HCT116 (cell line): ENCODE data around the gene EIF4ENIF1. TPM values are rescaled to one million over a fixed set of nuclear protein-coding genes. Genes with fewer than 3 reads are reported as not detected.

ENCODE experiments used
- ATAC-seq: fragments of 200-7000 bp; cut with Tn5 transposase; 2 replicates; pipeline ENCODE4 v1.9.1; 2020; ENCODE audit warnings: mild to moderate bottlenecking, moderate library complexity
- BruUV-seq: library from RNA; stranded (reverse); fragments of 400-500 nt; replicated peaks from 2 replicates; lab custom pipeline; 2021; lab: Mats Ljungman, UMichigan
- CTCF ChIA-PET: fragments of 300-600 bp; sonication (Branson Sonifier 250); formaldehyde crosslinking; loops from one replicate; lab custom pipeline; 2021; ENCODE audit warnings: antibody characterized with exemption; lab: Charles Lee
- POLR2A ChIA-PET: fragments of 300-600, 350-600 bp; sonication (Branson Sonifier 250); formaldehyde crosslinking; loops from one replicate; lab custom pipeline; 2021; ENCODE audit warnings: antibody characterized with exemption; lab: Charles Lee
- RAD21 ChIA-PET, 2 experiments: fragments of 300-600 bp; sonication (Branson Sonifier 250); formaldehyde crosslinking; loops; one replicate each; lab custom pipeline; 2023; ENCODE audit warnings: low total read pairs in 2 of 2; ENCODE audit not compliant: uncharacterized antibody in 2 of 2, unreplicated experiment in 2 of 2, low non-redundant PET in 1 of 2; lab: Charles Lee
- DNase-seq: peaks from one replicate; pipeline ENCODE4 v3.0.0-alpha.2; 2010; ENCODE audit warnings: low read depth, low spot score
- H2AFZ ChIP-seq: fragments of 200-600 bp; shearing (Covaris generic), sonication (generic); 2 replicates; pipeline ENCODE4 v1.6.1; 2017; ENCODE audit warnings: low read depth, mixed run types, mixed read lengths, antibody characterized with exemption, low read length; ENCODE audit not compliant: poor library complexity, severe bottlenecking
- H3K27ac ChIP-seq: 2 replicates; pipeline ENCODE4 v1.5.1; 2012; ENCODE audit warnings: low read depth, low read length
- H3K27me3 ChIP-seq: fragments of 200-600 bp; sonication (generic); 2 replicates; pipeline ENCODE4 v1.6.1; 2016; ENCODE audit warnings: mixed run types, low read length, mixed read lengths; ENCODE audit not compliant: insufficient read depth
- H3K36me3 ChIP-seq, 2 experiments: fragments of 200-500 bp in 1 of 2; fragments of 200-600 bp in 1 of 2; sonication (Bioruptor generic) in 1 of 2; sonication (generic) in 1 of 2; 2 replicates each; pipeline versions ENCODE4 v1.5.1 to v1.6.1; 2014 to 2016; ENCODE audit warnings: low read length in 2 of 2, inconsistent platforms in 1 of 2, mixed read lengths in 1 of 2, mixed run types in 1 of 2; ENCODE audit not compliant: insufficient read depth in 2 of 2, control insufficient read depth in 1 of 2
- H3K4me1 ChIP-seq, 2 experiments: fragments of 200-600 bp in 1 of 2; sonication (generic) in 1 of 2; 2 replicates each; pipeline versions ENCODE4 v1.5.1 to v1.6.1; 2012 to 2017; ENCODE audit warnings: low read length in 2 of 2, inconsistent platforms in 1 of 2, mild to moderate bottlenecking in 1 of 2, mixed read lengths in 1 of 2, mixed run types in 1 of 2, moderate library complexity in 1 of 2; ENCODE audit not compliant: insufficient read depth in 2 of 2, control insufficient read depth in 1 of 2
- H3K4me2 ChIP-seq: fragments of 200-600 bp; sonication (generic); 2 replicates; pipeline ENCODE4 v1.6.1; 2017; ENCODE audit warnings: mixed run types, low read length, mixed read lengths
- H3K4me3 ChIP-seq, 2 experiments: fragments of 200-600 bp in 1 of 2; sonication (generic) in 1 of 2; replicated peaks in 1 of 2; 2 replicates each; pipeline ENCODE4 v1.5.1; 2011 to 2016; ENCODE audit warnings: low read length in 2 of 2, control low read depth in 1 of 2, low read depth in 1 of 2, mild to moderate bottlenecking in 1 of 2, mixed read lengths in 1 of 2, mixed run types in 1 of 2
- H3K79me2 ChIP-seq: fragments of 200-600 bp; sonication (generic); 2 replicates; pipeline ENCODE4 v1.6.1; 2017; ENCODE audit warnings: mild to moderate bottlenecking, mixed run types, low read length, moderate library complexity, mixed read lengths; ENCODE audit not compliant: insufficient read depth
- H3K9ac ChIP-seq: fragments of 200-600 bp; sonication (generic); 2 replicates; pipeline ENCODE4 v1.6.1; 2016; ENCODE audit warnings: low read length, mixed read lengths
- H3K9me2 ChIP-seq: fragments of 200-600 bp; sonication (generic), shearing (Covaris generic); 2 replicates; pipeline ENCODE4 v1.6.1; 2017; ENCODE audit warnings: mixed run types, mild to moderate bottlenecking, moderate library complexity; ENCODE audit not compliant: insufficient read depth
- H3K9me3 ChIP-seq, 2 experiments: fragments of 200-500 bp in 1 of 2; fragments of 200-600 bp in 1 of 2; sonication (Bioruptor generic) in 1 of 2; sonication (generic) in 1 of 2; 2 replicates each; pipeline ENCODE4 v1.6.1; 2014 to 2017; ENCODE audit warnings: low read length in 2 of 2, mixed read lengths in 2 of 2, inconsistent platforms in 1 of 2, low read depth in 1 of 2, mild to moderate bottlenecking in 1 of 2, mixed run types in 1 of 2, moderate library complexity in 1 of 2; ENCODE audit not compliant: control insufficient read depth in 1 of 2, insufficient read depth in 1 of 2
- H4K20me1 ChIP-seq: fragments of 200-600 bp; sonication (generic), shearing (Covaris generic); 2 replicates; pipeline ENCODE4 v1.6.1; 2017; ENCODE audit warnings: mixed run types, mild to moderate bottlenecking, moderate library complexity; ENCODE audit not compliant: insufficient read depth
- ELF1 ChIP-seq: IDR thresholded peaks from 2 replicates; pipeline ENCODE4 v1.6.1; 2012; ENCODE audit warnings: low read depth, borderline replicate concordance
- EZH2 ChIP-seq: fragments of 200-600 bp; sonication (generic); IDR thresholded peaks from 2 replicates; pipeline ENCODE4 v1.6.1; 2017; ENCODE audit warnings: antibody characterized with exemption, mixed run types
- JUND ChIP-seq: IDR thresholded peaks from 2 replicates; pipeline ENCODE4 v1.6.1; 2012
- POLR2A ChIP-seq: IDR thresholded peaks from 2 replicates; pipeline ENCODE4 v1.7.0; 2011; ENCODE audit warnings: borderline replicate concordance; ENCODE audit not compliant: insufficient read depth, insufficient read length; ENCODE audit errors: extremely low read depth
- SP1 ChIP-seq: IDR thresholded peaks from 2 replicates; pipeline ENCODE4 v1.6.1; 2012; ENCODE audit warnings: low read depth
- TCF7L2 ChIP-seq: IDR thresholded peaks from 2 replicates; pipeline ENCODE4 v1.7.0; 2011; ENCODE audit warnings: borderline replicate concordance, inconsistent platforms; ENCODE audit not compliant: insufficient read depth, insufficient read length; ENCODE audit errors: extremely low read depth
- ZFX ChIP-seq: fragments of 450-650 bp; IDR thresholded peaks from 2 replicates; pipeline ENCODE4 v1.6.1; 2017
- intact Hi-C: fragments of 100-400 bp; cut with micrococcal nuclease; formaldehyde crosslinking; loops from 2 replicates; pipeline ENCODE4 v1.10.0; 2022
- total RNA-seq: library from RNA; stranded (reverse); gene quantifications from one replicate; pipeline ENCODE4 v1.2.1, GENCODE V29; 2021; ENCODE audit not compliant: unreplicated experiment
- TF ChIP-seq, protein P1 (sequence below): IDR thresholded peaks from 2 replicates; pipeline ENCODE4 v1.6.1; 2012; ENCODE audit warnings: low read depth
- TF ChIP-seq, protein P2 (sequence below), 3 experiments: fragments of 200-600 bp in 1 of 3; sonication (generic) in 1 of 3; IDR thresholded peaks in 2 of 3; conservative IDR thresholded peaks in 1 of 3; 2 replicates each; pipeline ENCODE4 v1.5.1; 2012 to 2017; ENCODE audit warnings: low read depth in 2 of 3, low read length in 2 of 3, antibody characterized with exemption in 1 of 3, borderline replicate concordance in 1 of 3, control low read depth in 1 of 3, mild to moderate bottlenecking in 1 of 3, mixed read lengths in 1 of 3, mixed run types in 1 of 3, moderate library complexity in 1 of 3; ENCODE audit not compliant: insufficient read depth in 1 of 3
- TF ChIP-seq, protein P3 (sequence below): IDR thresholded peaks from 2 replicates; pipeline ENCODE4 v1.6.1; 2012
- TF ChIP-seq, protein P4 (sequence below): IDR thresholded peaks from 2 replicates; pipeline ENCODE4 v1.6.1; 2011; ENCODE audit warnings: mild to moderate bottlenecking, low read length, moderate library complexity; ENCODE audit not compliant: insufficient replicate concordance; ENCODE audit errors: extremely low read depth
- TF ChIP-seq, protein P5 (sequence below): IDR thresholded peaks from 2 replicates; pipeline ENCODE4 v1.6.1; 2012

The EIF4ENIF1 gene
- total RNA-seq, 1 experiment from 2014 or later: 24.2 TPM

DNA sequence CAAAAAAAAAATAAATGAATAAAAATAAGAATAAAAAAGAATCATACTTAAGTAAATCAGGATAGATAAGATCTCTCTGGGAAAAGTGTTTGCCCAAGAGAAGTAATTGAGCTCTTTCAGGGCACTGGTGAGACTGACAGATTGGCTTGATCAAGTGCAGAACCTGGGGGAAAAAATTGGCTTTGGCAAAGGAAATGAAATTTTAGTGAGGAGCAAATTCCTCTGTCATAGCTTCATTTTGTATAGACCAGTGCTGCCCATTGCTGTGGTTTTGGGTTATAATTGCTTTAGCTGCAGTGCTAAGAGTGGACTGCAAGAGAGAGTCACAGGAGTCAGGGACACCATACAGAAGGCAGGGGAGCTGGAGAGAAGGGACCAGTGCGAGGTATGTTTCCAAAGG, 42.4 kb upstream of the EIF4ENIF1 start (continued):
- TF ChIP-seq, protein P1, sequence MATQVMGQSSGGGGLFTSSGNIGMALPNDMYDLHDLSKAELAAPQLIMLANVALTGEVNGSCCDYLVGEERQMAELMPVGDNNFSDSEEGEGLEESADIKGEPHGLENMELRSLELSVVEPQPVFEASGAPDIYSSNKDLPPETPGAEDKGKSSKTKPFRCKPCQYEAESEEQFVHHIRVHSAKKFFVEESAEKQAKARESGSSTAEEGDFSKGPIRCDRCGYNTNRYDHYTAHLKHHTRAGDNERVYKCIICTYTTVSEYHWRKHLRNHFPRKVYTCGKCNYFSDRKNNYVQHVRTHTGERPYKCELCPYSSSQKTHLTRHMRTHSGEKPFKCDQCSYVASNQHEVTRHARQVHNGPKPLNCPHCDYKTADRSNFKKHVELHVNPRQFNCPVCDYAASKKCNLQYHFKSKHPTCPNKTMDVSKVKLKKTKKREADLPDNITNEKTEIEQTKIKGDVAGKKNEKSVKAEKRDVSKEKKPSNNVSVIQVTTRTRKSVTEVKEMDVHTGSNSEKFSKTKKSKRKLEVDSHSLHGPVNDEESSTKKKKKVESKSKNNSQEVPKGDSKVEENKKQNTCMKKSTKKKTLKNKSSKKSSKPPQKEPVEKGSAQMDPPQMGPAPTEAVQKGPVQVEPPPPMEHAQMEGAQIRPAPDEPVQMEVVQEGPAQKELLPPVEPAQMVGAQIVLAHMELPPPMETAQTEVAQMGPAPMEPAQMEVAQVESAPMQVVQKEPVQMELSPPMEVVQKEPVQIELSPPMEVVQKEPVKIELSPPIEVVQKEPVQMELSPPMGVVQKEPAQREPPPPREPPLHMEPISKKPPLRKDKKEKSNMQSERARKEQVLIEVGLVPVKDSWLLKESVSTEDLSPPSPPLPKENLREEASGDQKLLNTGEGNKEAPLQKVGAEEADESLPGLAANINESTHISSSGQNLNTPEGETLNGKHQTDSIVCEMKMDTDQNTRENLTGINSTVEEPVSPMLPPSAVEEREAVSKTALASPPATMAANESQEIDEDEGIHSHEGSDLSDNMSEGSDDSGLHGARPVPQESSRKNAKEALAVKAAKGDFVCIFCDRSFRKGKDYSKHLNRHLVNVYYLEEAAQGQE: no peak
- TF ChIP-seq, protein P2, sequence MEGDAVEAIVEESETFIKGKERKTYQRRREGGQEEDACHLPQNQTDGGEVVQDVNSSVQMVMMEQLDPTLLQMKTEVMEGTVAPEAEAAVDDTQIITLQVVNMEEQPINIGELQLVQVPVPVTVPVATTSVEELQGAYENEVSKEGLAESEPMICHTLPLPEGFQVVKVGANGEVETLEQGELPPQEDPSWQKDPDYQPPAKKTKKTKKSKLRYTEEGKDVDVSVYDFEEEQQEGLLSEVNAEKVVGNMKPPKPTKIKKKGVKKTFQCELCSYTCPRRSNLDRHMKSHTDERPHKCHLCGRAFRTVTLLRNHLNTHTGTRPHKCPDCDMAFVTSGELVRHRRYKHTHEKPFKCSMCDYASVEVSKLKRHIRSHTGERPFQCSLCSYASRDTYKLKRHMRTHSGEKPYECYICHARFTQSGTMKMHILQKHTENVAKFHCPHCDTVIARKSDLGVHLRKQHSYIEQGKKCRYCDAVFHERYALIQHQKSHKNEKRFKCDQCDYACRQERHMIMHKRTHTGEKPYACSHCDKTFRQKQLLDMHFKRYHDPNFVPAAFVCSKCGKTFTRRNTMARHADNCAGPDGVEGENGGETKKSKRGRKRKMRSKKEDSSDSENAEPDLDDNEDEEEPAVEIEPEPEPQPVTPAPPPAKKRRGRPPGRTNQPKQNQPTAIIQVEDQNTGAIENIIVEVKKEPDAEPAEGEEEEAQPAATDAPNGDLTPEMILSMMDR (IDR thresholded peaks at IDR 0.05 in 2 of 3, conservative IDR thresholded peaks at IDR 0.05 in 1 of 3; ENCODE audit: borderline replicate concordance in 1 of 3, insufficient read depth in 1 of 3, low read depth in 2 of 3, low read length in 2 of 3): no peak
- TF ChIP-seq SP1 (no peak), EZH2 (no peak), ZFX (no peak), TCF7L2 (no peak), ELF1 (no peak), JUND (no peak)
- TF ChIP-seq, protein P3, sequence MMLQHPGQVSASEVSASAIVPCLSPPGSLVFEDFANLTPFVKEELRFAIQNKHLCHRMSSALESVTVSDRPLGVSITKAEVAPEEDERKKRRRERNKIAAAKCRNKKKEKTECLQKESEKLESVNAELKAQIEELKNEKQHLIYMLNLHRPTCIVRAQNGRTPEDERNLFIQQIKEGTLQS: no peak

DNA sequence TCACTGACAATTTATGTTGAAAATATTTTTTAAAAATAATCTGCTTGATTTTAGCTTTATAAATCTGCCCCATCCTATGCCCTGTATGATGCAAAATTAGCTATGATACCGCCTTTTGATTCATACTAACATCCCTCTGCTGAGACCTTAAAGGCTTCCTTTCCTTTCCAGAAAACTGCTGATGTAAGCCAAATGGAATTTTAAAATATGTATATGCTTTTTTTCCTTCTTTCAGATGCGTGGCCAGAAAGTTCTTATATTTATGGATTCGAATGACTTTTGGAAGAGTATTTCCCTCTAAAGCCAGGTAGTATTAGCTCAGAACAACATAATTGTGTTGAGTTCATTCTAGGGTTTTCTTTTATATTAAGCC, 41.2 kb upstream of the EIF4ENIF1 start:
- Histone ChIP-seq H3K27ac (no peak overlapping the region), H3K4me2 (no peak overlapping the region), H3K4me1 (no peaks in the 10 kb centered on the region), H2AFZ (no peak overlapping the region), H3K27me3 (no peaks in the 10 kb centered on the region), H3K4me3 (no peak overlapping the region), H3K9me2 (no peaks in the 10 kb centered on the region), H3K79me2 (peaks cover 2% of the 10 kb centered on the region; the same call in 1 of the 2 replicates), H4K20me1 (no peaks in the 10 kb centered on the region), H3K36me3 (no peaks in the 10 kb centered on the region), H3K9me3 (no peaks in the 10 kb centered on the region), H3K9ac (no peak overlapping the region)
- POLR2A ChIA-PET: no interaction called here
- RAD21 ChIA-PET: no interaction called here
- intact Hi-C loops: no loop called here
- no peak for ATAC-seq
- DNase-seq: no peak
- BruUV-seq: no TSS peak
- CTCF ChIA-PET: no interaction called here
- TF ChIP-seq, protein P1: no peak
- TF ChIP-seq, protein P3: no peak
- TF ChIP-seq, protein P4, sequence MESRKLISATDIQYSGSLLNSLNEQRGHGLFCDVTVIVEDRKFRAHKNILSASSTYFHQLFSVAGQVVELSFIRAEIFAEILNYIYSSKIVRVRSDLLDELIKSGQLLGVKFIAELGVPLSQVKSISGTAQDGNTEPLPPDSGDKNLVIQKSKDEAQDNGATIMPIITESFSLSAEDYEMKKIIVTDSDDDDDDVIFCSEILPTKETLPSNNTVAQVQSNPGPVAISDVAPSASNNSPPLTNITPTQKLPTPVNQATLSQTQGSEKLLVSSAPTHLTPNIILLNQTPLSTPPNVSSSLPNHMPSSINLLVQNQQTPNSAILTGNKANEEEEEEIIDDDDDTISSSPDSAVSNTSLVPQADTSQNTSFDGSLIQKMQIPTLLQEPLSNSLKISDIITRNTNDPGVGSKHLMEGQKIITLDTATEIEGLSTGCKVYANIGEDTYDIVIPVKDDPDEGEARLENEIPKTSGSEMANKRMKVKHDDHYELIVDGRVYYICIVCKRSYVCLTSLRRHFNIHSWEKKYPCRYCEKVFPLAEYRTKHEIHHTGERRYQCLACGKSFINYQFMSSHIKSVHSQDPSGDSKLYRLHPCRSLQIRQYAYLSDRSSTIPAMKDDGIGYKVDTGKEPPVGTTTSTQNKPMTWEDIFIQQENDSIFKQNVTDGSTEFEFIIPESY: no peak
- TF ChIP-seq, protein P5, sequence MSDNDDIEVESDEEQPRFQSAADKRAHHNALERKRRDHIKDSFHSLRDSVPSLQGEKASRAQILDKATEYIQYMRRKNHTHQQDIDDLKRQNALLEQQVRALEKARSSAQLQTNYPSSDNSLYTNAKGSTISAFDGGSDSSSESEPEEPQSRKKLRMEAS: no peak
- TF ChIP-seq POLR2A (no peak), SP1 (no peak), ELF1 (no peak)
